DND-41 (cell line): ENCODE data around the gene DCC.

ENCODE experiments used
- CTCF ChIP-seq: IDR thresholded peaks from 2 replicates; pipeline ENCODE4 v1.5.1; 2012; ENCODE audit warnings: borderline replicate concordance, low read length, moderate library complexity, mild to moderate bottlenecking; ENCODE audit not compliant: poor library complexity, severe bottlenecking; ENCODE audit errors: extremely low read depth
- EZH2 ChIP-seq: IDR thresholded peaks from 3 replicates; pipeline ENCODE4 v1.6.1; 2012; ENCODE audit warnings: borderline replicate concordance, low read depth, mild to moderate bottlenecking, moderate library complexity, low read length, inconsistent platforms; ENCODE audit not compliant: severe bottlenecking

DNA sequence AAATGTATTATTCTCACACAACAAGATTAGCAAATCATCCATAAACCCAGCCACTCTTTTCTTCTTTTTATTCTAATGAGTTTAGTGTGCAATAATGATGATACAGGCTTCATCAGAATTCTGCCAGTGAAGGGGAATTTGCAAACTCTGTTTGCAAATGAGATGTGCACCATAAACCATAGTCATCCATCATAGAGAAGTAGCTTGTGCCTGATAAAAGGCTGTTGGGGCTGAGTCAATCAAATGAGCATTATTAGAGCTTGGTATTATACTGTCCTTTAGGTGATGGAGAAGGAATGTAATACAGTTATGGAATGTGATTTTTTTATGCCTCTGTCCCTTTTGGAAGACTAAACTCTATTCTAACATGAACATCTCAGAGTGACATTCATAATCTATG is 101.8 kb downstream of the DCC start:
- no peak for TF ChIP-seq EZH2
- no peak for TF ChIP-seq CTCF
